NCI-H1694 treated with DMSO at 0.1 percent for 48 hours (cell line): ENCODE measurements around the gene NDUFS3.
"Not testable (repeated sequence)": the region's sequence is repeated elsewhere in the genome, so short reads cannot be mapped to it uniquely, and the experiment has no call there.

Source experiments
- DNase-seq: peaks from one replicate; lab custom pipeline; 2025; lab: John Stamatoyannopoulos, UW

NDUFS3 gene

GRCh38 chr11:47578524-47579494 lies at the start of gene NDUFS3, which contains the start of gene KBTBD4:
Gene NDUFS3, plus strand, starts transcription at chr11:47579074. Its CDS starts 18 bp downstream, at chr11:47579092.
Gene KBTBD4, minus strand, starts transcription at chr11:47578970. Its CDS starts 19 bp downstream, at chr11:47578951.
- DNase-seq = peak; percentile 70

GRCh38 chr11:47529951-47530350 lies 48.9 kb upstream of the NDUFS3 start:
- no peak for DNase-seq

GRCh38 chr11:47530721-47531120 lies 48.2 kb upstream of the NDUFS3 start:
- DNase-seq = not testable (repeated sequence)

- no peak for DNase-seq
These were observed 47.2 kb upstream of the NDUFS3 start for GRCh38 chr11:47531666-47532065.

- no peak for DNase-seq
These were observed 46.2 kb upstream of the NDUFS3 start for GRCh38 chr11:47532597-47533213.

- no peak for DNase-seq
These were observed 45.2 kb upstream of the NDUFS3 start for GRCh38 chr11:47533690-47534151.

GRCh38 chr11:47534704-47535251 lies 44.1 kb upstream of the NDUFS3 start:
- DNase-seq = no peak

- DNase-seq = no peak
These were observed 42.0 kb upstream of the NDUFS3 start for GRCh38 chr11:47536915-47537314.

- no peak for DNase-seq
These were observed 39.9 kb upstream of the NDUFS3 start for GRCh38 chr11:47538741-47539565.

- no peak for DNase-seq
These were observed 39.2 kb upstream of the NDUFS3 start for GRCh38 chr11:47539681-47540039.

GRCh38 chr11:47541070-47541469 lies 37.8 kb upstream of the NDUFS3 start:
- DNase-seq = no peak

GRCh38 chr11:47545298-47545697 lies 33.6 kb upstream of the NDUFS3 start:
- DNase-seq = no peak

GRCh38 chr11:47546274-47546673 lies 32.6 kb upstream of the NDUFS3 start:
- not testable (repeated sequence) for DNase-seq

GRCh38 chr11:47550288-47551047 lies 28.4 kb upstream of the NDUFS3 start:
- DNase-seq = no peak

GRCh38 chr11:47551086-47551485 lies 27.8 kb upstream of the NDUFS3 start:
- peak; percentile 4 for DNase-seq

GRCh38 chr11:47552056-47552565 lies 26.8 kb upstream of the NDUFS3 start:
- DNase-seq = no peak

GRCh38 chr11:47552566-47553405 lies 26.1 kb upstream of the NDUFS3 start, which contains the start of gene CELF1:
Gene CELF1, minus strand, starts transcription at chr11:47553132. Its CDS starts 53,609 bp downstream, at chr11:47499523.
- peak; percentile 85 for DNase-seq

GRCh38 chr11:47553406-47553743 lies 25.5 kb upstream of the NDUFS3 start:
- DNase-seq = no peak

- not testable (repeated sequence) for DNase-seq
These were observed 21.9 kb upstream of the NDUFS3 start for GRCh38 chr11:47557004-47557403.

- no peak for DNase-seq
These were observed 20.2 kb upstream of the NDUFS3 start for GRCh38 chr11:47558695-47559094.
